LNCaP clone FGC (cell line): ENCODE results near the gene FRMPD4.

Experiments
- DNase-seq: peaks from one replicate; pipeline ENCODE4 v3.0.0-alpha.2; 2011; ENCODE audit warnings: low read depth
- H3K4me3 ChIP-seq: 2 replicates; pipeline ENCODE4 v1.5.1; 2011; ENCODE audit warnings: mild to moderate bottlenecking, low read depth, low read length, control low read depth
- CTCF ChIP-seq: IDR thresholded peaks from 2 replicates; pipeline ENCODE4 v1.5.1; 2012; ENCODE audit warnings: mild to moderate bottlenecking; ENCODE audit not compliant: control insufficient read depth, insufficient read depth; ENCODE audit errors: extremely low read depth

The FRMPD4 gene

GRCh38 chrX:12548341-12548740 is 410.1 kb downstream of the FRMPD4 start:
- no peak for DNase-seq
- TF ChIP-seq CTCF, result no peak
- H3K4me3 ChIP-seq, result no peak overlapping the region

- H3K4me3 ChIP-seq, result no peak overlapping the region
- peak; percentile 10 for DNase-seq
- no peak for TF ChIP-seq CTCF
These were observed 410.5 kb downstream of the FRMPD4 start for GRCh38 chrX:12548746-12549145.

GRCh38 chrX:12554206-12554605 is 415.9 kb downstream of the FRMPD4 start:
- TF ChIP-seq CTCF, result no peak
- H3K4me3 ChIP-seq, result no peak overlapping the region
- no peak for DNase-seq

- DNase-seq, result no peak
- H3K4me3 ChIP-seq, result no peak overlapping the region
- TF ChIP-seq CTCF, result no peak
These were observed 424.8 kb downstream of the FRMPD4 start for GRCh38 chrX:12563121-12563520.

- H3K4me3 ChIP-seq, result no peak overlapping the region
- no peak for TF ChIP-seq CTCF
- DNase-seq, result no peak
These were observed 425.9 kb downstream of the FRMPD4 start for GRCh38 chrX:12564221-12564620.

- no peak overlapping the region for H3K4me3 ChIP-seq
- TF ChIP-seq CTCF, result peak; percentile 36
- no peak for DNase-seq
These were observed 429.6 kb downstream of the FRMPD4 start for GRCh38 chrX:12567857-12568256.

- no peak for DNase-seq
- H3K4me3 ChIP-seq, result no peak overlapping the region
- no peak for TF ChIP-seq CTCF
These were observed 432.7 kb downstream of the FRMPD4 start for GRCh38 chrX:12570859-12571501.
